ENCODE data around the gene CCR9.
A peak's percentile ranks its signal among the peaks of the same experiment; 100 is the strongest.

CCR9 gene

DNA sequence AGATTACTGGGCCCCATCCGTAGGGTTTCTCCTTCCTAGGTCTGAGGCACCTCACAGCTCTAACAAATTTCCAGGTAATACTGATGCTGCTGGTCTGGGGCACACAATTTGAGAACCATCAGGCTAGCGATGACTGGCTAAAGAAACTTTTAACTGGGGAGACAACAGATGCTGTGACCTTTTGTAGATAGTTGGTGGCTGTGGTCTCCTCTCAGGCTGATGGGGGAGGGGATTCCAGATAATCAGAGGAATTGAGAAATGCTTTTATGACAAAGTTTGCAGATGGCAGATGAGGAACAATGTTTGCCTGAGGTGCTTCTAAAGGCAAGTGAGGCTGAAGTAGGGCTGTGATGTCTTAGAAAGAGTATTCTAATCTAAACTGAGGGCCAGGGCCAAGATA lies 13.8 kb upstream of the CCR9 start:
- no peak for DNase-seq (ENCODE audit: low read depth in 2 of 2)

DNA sequence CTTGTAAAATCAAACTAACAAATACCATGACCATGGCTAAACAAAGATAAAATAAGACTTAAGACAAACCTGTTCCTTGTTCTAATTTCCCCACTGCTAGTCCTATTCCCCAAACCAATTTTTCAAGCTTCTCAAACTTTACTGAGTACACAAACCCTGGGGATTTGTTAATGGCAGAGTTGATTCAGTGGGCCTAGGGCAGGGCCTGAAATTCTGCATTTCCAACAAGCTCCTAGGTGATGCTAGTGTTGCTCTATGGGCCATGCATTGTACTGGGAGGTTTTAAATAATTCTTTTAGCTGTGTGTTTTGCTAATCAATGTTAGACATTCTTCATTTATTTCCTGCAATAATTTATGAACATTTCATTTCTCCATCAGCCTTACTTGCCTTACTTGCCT lies 13.3 kb upstream of the CCR9 start:
- no peak for DNase-seq (ENCODE audit: low read depth in 2 of 2)

DNA sequence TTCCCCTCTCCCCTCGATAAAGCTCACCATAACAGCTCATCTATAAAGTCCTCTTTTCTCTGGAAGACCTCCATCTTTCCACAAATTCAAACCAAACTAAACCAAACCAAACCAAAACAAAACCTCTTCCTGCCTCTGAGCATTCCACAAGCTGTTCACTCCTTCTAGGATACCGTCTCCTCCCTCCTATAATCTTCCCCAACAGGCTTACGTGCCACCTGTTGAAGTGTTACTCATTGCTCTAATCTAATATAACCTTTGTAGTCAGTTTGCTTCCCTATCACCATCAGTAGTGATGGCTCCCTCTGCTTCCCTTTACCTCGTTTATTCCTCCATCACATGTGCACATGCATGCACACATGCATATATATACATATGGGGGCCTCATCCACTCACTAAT lies 12.7 kb upstream of the CCR9 start:
- no peak for DNase-seq (ENCODE audit: low read depth in 2 of 2)

DNA sequence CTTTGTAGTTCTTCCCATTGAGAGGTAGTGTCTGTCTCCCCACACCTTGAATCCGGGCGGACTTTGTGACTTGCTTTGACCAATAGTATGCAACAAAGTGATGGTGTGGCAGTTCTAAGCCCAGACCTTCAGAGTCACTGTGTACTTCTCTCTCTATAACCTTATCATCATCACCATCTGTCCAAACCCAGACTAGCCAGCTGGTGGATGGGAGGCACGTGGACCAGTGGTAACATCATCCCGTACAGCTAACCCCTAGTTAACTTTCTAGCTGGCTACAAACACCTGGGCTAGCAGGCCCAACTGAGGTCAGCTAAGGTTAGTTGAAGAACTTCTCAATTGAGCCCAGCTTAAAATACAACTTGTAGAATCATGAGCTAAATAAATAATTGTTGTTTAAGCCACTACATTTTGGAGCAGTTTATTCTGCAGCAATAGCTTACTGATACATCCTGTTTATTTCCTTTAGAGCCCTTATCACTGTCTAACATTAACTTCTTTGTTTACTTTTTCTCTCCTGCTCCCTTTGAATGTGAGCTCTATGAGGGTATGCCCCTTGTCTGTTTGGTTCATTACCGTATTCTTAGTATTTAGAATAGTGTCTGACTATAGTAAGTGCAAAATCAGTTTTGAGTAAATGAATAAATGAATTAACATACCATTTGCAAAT lies 11.5 kb upstream of the CCR9 start:
- no peak for DNase-seq (ENCODE audit: low read depth in 2 of 2)

DNA sequence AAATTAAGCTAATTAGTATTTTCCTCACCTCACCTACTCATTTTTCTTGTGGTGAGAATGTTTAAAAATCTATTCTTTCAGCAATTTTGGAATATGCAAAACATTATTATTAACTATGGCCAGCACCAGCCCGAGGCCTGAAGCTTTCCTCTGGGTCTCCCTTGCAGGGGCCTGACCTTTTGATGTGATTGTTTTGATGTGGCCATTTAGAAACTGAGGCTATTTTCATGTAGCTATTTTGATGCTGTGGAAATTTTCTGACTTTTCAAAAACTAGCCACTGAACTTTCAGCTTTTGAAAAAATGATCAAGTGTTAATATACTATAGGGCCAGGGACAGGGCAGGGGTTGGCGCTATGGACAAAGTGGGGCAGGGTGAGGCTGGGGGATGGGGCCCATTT lies 8.2 kb upstream of the CCR9 start:
- no peak for DNase-seq (ENCODE audit: low read depth in 2 of 2)

DNA sequence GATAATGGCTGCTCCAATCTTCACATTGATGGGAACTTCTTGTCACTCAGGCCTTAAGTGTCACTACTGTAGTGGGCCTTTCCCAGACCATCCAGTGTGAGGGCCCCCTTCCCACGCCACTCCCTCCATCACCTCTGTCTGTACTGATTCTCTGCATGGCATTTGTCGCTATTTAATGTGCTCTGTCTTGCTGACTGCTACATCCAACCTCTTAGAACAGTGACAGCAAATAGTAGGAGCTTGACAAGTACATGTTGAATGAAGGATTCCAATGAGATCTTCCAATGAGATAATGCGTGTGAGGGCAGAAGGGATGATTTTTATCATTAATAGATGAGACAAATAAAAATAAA lies 5.6 kb upstream of the CCR9 start:
- no peak for DNase-seq (ENCODE audit: low read depth in 2 of 2)

DNA sequence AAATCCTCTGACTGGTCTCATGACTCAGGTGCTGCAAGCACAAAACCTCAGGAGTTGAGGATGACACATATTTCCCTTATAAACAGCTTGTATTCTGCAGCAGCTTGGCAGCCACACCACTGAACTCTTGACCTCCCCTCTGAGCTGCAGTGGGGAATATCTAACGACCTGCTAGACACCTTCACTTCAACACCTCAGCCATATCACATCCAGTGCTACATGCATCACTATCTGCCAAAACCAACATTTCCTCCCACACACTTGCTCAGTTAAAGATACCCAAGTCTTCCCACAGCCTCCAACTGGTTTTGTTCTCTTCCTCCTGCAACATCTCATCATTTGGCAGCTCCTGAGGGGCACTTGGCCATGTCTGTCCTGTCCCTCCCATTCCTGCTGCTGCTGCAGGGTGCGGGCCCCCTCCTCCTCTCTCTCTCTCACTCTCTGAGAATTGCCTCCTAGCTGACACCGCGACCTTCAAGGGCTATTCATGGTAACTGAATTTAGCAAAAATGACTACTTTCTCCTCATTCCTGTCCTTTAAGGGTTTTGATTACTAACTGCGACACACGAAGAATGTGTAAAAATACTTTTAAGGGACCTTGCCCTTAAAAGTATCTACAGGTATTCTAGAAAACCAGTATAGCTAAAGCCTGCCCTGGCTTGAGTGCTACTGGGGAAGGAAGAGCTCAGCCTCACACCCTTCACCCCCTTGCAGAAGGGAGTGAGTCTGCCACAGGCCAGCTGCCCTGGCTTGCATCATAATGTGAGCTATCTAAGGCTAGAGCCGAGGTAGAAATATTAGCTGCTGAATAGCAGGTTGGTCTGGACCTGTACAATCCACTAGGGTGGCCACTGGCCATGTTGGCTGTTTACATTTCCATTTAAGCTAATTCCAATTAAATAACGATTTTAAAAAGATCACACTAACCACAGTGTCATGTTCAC lies 5.0 kb upstream of the CCR9 start:
- peak in 1 of 2 donors; percentile 28 for DNase-seq (ENCODE audit: low read depth in 2 of 2)

DNA sequence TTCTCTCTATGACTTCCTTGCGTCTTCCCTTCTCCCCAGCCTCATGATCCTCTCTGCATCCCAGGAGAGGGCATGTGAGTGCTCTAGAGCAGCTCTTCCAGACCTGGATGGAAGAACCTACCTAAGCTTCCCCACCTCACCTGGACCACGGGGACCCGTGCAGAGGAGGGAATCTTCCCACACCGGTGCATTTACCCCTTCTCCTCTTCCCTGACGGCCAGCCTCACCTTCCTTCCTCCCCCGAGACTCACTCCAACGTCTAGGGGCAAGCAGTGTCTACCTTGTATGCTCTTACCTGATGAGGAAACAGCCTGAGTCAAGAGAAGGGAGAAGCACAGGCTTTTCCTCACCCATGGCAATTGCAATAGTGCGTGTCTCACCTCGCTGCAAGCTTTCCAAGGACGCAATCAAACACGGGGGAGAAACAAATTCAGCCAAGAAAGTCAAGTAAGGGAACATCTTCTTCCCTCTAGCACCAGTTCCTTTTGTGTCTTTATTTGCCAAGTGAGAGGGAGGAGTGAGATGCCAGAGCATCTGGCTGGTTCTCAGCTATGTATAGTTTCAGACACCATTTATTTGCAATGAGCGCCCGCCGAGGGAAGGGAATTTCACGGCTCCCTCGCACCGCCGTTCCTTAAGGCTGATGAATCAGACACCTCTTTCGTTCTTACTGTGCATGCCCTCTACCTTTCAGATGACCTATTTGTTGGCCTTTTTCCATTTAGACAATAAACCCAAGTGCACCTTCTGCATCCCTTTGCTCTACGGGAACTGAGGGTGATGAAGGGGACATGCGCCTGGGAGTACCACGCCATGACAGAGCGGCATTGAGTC lies 1.8 kb upstream of the CCR9 start:
- no peak for DNase-seq (ENCODE audit: low read depth in 2 of 2)

DNA sequence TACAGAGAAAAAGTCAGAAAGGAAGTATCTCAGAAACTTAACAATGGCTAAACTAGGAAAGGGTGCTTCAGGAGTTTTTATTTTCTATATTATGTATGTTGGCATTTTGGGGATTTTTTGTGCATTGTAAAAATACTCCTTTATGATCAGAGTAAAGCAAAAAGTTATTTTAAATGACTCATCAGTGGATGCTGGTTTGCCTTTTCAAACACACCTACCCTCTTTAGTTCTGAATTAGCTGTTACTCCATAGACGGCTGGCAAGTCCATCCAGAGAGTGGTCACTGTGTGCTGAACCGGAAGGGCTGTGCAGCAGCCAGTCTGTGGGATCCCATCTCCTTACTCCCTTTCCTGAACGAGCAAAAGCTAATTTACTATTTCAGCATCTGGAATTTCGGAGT lies 942 bp downstream of the CCR9 start:
- no peak for DNase-seq (ENCODE audit: low read depth in 2 of 2)

DNA sequence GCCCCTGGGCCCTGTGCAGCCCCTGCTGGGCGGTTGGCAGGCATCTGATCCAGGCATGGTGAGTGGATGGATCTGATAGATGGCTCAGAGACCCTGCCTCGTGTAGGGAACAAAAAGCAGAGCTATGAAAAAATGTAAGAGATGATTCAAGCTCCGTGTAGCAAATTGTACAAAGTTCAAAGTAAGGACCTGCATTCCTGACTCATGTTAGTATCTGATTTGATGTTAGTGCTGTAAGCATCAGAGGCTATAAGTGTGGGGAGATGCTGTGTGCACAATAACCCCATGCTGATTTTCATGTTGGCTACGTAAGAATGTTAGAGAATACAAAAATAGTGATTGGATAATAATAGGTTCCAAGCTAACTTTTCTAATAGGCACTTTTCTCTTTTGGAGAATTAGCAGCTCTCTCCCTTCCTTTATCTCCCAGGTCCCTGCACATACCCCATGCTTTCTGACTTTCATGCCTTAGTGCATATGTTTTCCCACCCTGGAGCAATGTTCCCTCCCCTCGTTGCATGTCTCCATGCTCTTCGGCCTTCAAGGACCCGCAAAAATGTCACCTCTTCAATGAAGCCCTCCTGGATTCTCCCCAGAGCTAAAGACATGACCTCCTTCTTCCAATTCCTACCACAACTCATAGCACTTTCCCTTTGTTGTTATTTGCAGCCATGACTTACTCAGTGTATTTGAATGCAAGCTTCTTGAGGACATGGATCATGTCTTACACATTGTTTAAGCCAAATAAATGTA lies 1.6 kb downstream of the CCR9 start:
- no peak for DNase-seq (ENCODE audit: low read depth in 2 of 2)

DNA sequence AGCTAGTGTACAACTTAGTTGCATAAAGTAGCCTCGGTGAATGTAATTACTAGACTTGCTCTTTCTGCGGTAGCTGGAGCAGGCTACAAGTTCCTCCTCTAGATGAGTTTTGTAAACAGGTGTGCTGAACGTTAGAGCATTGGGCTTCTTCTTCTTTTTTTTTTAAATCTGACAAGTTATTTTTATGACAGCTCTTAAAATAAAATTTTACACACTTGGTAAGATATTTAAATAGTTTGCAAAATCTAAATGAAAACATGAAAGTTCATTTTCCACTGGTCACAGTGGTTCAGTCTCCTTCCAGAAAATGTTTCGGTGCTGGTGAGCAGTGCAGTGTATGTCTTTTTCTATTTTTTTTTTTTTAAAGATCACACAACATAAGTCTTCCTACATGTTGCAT lies 3.0 kb downstream of the CCR9 start:
- DNase-seq (ENCODE audit: low read depth in 2 of 2) = no peak

DNA sequence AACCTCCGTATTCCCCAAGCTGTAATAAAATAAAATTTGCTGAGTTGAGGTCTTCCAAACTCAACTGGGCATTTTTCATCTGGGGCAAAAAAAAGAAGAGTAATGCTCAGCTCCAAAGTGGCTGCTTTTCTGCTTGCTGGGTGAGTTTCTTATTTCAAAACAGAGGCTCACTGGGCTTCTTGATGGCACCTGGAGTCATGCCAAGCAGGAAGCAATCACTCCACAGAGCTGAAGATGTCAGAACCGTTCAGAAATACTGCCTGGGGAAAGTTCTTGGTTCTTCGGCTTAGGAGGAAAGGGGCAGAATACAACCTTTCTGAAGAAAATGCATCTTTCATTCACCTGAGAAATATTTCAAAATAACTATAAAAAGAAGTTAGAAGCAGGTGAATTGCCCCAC lies 4.1 kb downstream of the CCR9 start:
- DNase-seq (ENCODE audit: low read depth in 2 of 2) = no peak

DNA sequence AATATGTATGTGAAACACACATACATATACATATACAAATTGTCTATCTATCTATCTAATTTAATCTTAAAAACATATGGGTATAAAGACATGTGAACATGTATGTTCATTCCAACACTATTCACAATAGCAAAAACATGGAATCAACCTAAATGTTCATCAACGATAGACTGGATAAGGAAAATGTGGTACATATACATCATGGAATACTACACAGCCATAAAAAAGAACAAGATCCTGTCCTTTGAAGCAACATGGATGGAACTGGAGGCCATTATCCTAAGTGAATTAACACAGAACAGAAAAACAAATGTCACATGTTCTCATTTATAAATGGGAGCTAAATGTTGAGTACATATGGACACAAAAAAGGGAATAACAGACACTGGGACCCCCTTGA lies 5.8 kb downstream of the CCR9 start:
- DNase-seq (ENCODE audit: low read depth in 2 of 2) = no peak

DNA sequence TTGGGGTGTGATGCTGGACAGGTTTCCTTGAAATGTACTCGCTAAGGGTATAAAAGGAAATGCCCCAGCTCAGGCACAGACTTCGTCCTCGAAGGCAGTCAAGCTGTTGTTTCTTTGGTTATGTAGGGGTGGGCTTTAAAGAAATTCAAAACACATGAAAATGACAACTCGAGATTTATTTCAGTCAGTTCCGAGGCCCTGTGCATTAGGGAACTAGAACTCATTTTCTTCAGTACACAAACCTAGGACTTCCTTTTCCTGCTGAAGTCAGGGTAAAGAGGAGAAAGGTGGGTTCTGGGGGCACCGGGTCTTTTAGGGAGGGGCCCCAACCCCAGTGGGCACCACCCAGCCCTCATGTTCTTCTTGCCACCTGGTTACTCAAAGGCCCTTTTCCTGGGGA lies 7.7 kb downstream of the CCR9 start:
- no peak for DNase-seq (ENCODE audit: low read depth in 2 of 2)

DNA sequence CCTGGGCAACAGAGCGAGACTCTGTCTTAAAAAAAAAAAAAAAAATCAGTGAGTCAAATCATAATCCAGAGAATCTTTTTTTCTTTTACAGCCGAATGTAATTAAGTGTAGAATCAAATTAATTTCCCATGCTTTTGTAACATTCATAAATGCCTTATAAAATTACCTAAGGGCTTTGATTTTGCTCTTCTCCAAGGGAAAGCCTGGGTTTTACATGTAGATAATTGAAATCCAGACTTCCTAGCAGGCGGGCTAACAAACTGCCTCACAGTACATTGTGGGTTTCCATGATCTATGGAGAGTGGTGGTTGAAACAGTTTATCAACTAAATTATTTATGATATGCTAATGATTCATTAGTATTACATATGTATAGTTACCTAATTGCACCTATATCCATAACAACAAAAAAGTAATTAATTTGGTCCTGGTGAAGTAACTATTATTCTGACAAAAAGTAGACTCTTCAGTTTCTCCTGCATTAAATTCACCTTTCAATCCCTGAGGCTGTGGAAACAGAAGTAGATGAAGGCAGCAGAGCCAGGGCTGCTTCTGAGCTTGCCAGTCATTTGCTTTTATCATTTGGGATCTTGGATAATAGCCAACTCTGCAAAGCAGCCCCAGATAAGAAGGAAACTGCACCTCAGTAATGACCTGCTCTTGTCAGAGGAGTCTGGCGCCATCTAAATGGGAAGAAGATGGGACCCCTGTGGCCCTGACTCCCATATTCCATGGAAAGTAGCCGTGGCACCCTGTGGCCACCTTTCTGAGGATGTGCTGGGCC lies 9.5 kb downstream of the CCR9 start:
- DNase-seq (ENCODE audit: low read depth in 2 of 2) = no peak

DNA sequence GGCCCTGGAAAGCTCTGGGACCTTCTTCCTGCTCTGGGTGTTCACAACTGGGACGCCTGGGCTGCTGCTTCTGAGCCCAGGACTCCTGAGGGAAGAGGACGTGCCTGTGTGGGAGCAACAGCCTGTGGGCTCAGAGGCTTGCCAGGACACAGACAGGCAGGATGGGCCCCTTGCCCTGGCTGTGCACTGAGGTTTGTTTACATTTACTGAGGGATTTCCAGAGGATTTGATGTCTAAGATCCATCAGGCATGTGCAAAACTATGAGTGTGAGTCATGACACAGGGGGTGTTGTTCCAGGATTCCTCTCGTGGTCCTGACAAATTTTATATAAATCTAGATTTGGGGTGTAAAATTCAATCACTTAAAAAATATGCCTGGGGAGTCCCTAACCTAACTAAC lies 10.6 kb downstream of the CCR9 start:
- DNase-seq (ENCODE audit: low read depth in 2 of 2) = no peak

DNA sequence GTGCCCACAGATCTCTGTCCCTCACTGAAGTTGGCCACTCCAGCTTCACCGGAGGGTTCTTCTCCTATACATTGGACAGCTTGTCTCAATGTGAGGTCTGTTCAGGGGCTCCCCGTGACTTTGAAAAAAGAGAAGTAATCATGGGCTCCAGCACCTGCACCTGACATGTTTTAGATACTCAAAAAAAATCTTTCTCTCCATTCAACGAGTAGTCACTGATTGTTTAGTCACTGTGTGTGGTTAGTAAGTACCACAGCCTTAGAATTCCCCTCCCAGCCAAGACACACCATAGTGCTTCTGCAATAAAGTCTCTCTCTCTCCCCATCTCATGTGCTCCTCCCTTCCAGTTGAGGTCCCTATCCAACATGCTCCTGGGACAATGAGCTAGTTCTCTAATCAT lies 18.6 kb downstream of the CCR9 start:
- no peak for DNase-seq (ENCODE audit: low read depth in 2 of 2)

DNA sequence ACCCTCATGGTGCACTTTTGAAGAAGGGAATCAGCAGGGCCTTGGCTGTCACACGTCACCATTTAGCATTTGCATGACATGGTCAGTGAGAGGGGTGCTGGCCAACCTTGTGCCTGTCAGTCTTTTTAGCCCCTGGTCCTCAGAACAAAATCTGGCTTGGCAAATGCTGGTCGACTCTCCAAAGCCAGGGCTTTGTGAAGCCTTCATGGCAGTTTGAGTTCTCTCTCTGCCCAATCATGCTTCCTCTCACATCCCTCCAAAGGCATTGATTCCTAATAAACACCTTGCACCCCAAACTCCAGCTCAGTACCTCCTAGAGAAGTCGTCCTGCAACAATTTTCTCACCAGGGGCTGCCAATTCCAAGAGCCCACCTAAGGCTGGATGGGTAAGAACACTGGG lies 19.4 kb downstream of the CCR9 start:
- DNase-seq (ENCODE audit: low read depth in 2 of 2) = no peak

DNA sequence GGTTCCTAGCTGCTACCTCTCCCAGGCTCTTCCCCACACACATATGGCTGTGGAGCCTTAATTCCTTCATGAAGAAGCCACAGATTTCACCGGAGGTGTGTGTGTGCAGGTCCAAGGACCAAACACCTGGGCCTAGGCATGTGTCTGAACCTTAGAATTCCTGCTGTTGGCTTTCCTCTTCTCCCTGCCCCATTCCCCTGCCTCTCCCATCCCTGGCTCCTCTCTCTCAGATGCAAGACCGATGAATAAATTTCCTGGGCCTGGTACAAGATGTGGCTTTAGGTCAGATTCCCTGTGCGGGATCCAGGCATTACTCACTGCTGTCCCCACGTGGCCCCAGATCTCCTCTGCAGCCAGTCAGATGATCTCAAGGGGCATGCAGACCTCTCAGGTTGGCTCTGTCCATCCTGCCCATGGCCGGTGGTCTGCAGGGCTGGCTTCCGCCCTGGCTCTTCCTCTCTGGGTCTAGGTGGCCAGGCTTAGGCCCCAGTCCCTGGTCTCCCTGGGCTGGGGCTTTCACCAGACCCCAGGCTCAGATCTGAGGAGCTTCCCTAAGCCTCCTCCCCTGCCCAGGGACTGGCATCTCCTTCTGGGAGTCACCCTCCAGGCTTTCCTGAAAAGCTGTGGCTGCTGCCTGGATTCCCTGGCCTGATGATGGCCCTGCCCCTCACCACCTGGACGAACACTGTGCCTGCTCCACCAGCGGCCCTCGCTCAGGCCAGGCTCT lies 20.5 kb downstream of the CCR9 start:
- DNase-seq (ENCODE audit: low read depth in 2 of 2) = no peak
